Spleen (tissue), 11 donors: ENCODE results near the gene KCNJ12. TPM values are rescaled to one million over a fixed set of nuclear protein-coding genes. Genes with fewer than 3 reads are reported as not detected.

ENCODE experiments used
- DNase-seq: peaks from one replicate; pipeline ENCODE4 v3.0.0-alpha.2; 2020
- H3K27ac ChIP-seq, 8 donors: fragments of 200-600 bp; sonication (generic) in 7 of 8; 1 replicate in 4 of 8; 2 replicates in 4 of 8; pipeline versions ENCODE4 v1.5.0 to v1.8.0; 2016 to 2021; ENCODE audit warnings: inconsistent platforms in 4 of 8, mild to moderate bottlenecking in 4 of 8, moderate library complexity in 1 of 8
- H3K27me3 ChIP-seq, 7 donors: fragments of 200-600 bp; sonication (generic) in 6 of 7; replicated peaks in 1 of 7; 1 replicate in 4 of 7; 2 replicates in 3 of 7; pipeline versions ENCODE4 v1.5.0 to v1.8.0; 2016 to 2021; ENCODE audit warnings: inconsistent platforms in 3 of 7, mild to moderate bottlenecking in 1 of 7
- H3K36me3 ChIP-seq, 6 donors: fragments of 200-600 bp; sonication (generic) in 5 of 6; 1 replicate in 4 of 6; 2 replicates in 2 of 6; pipeline versions ENCODE4 v1.5.0 to v1.8.0; 2016 to 2021; ENCODE audit warnings: inconsistent platforms in 2 of 6
- H3K4me1 ChIP-seq, 6 donors: fragments of 200-600 bp; sonication (generic) in 5 of 6; 1 replicate in 3 of 6; 2 replicates in 3 of 6; pipeline versions ENCODE4 v1.5.0 to v1.8.0; 2016 to 2021; ENCODE audit warnings: inconsistent platforms in 3 of 6
- H3K4me3 ChIP-seq, 8 donors: fragments of 200-600 bp; sonication (generic) in 7 of 8; 1 replicate in 4 of 8; 2 replicates in 4 of 8; pipeline versions ENCODE4 v1.5.0 to v1.8.0; 2016 to 2021; ENCODE audit warnings: inconsistent platforms in 4 of 8, mild to moderate bottlenecking in 4 of 8, moderate library complexity in 2 of 8
- H3K9me3 ChIP-seq, 8 donors: fragments of 200-600 bp; sonication (generic) in 7 of 8; 1 replicate in 4 of 8; 2 replicates in 4 of 8; pipeline versions ENCODE4 v1.5.0 to v1.8.0; 2016 to 2021; ENCODE audit warnings: inconsistent platforms in 4 of 8
- POLR2A ChIP-seq, 3 donors: fragments of 450-650 bp; IDR thresholded peaks; one replicate each; pipeline ENCODE4 v1.5.1; 2017; ENCODE audit warnings: antibody characterized with exemption in 3 of 3, mild to moderate bottlenecking in 1 of 3
- POLR2AphosphoS5 ChIP-seq, 3 donors: sonication (generic); formaldehyde crosslinking; IDR thresholded peaks; one replicate each; pipeline ENCODE4 v1.5.1; 2017; ENCODE audit warnings: antibody characterized with exemption in 3 of 3
- WGBS, 5 donors: extraction: QIAGEN DNeasy Blood & Tissue Kit in 3 of 5; methylation state at CpG; one replicate each; pipeline versions ENCODE4 v1.1.5 to v1.1.7; 2013 to 2018; 5-methylcytosine and 5-hydroxymethylcytosine counted together
- intact Hi-C: fragments of 100-400 bp; cut with DNase I; formaldehyde crosslinking; loops from one replicate; pipeline ENCODE4 v1.15.0; 2023; ENCODE audit warnings: low total_unique reads
- polyA plus RNA-seq, 3 donors: library from polyadenylated mRNA; stranded (reverse); fragments of 200-250 nt; gene quantifications; one replicate each; pipeline ENCODE4 v1.2.1, GENCODE V29; 2013
- total RNA-seq, 7 donors: library from RNA; depleted of rRNA in 3 of 7; stranded (reverse); fragments of >200 nt in 3 of 7; fragmentation: NEBNext Ultra II Directional in 4 of 7; extraction: Animal tissue kit (Norgen Biotek cat#: 25700) in 4 of 7; gene quantifications; one replicate each; pipeline versions ENCODE4 v1.1.0 to v1.2.1, GENCODE V29; 2016 to 2021
- TF ChIP-seq, protein P1 (sequence below), 11 experiments: fragments of 200-600 bp in 7 of 11; fragments of 450-650 bp in 4 of 11; sonication (generic) in 4 of 11; IDR thresholded peaks in 8 of 11; conservative IDR thresholded peaks in 3 of 11; 1 replicate in 7 of 11; 2 replicates in 4 of 11; pipeline versions ENCODE4 v1.4.0 to v1.8.0; 2016 to 2021; ENCODE audit warnings: antibody characterized with exemption in 11 of 11, inconsistent platforms in 4 of 11, mild to moderate bottlenecking in 1 of 11
- donor health status: healthy with polysubstance abuse.
- donor health status: DM: no; HTN: no; CAD: no; lungs with moderate emphysema.
- donor health status: DM: no; HTN: no; CAD: no.
- donor health status: Bipolar disorder and iron deficiency.
- donor health status: healthy.
- donor health status: DM: no; HTN: no; CAD: no.
- donor health status: DM: yes; HTN: yes; CAD: no.

KCNJ12 gene
- total and polyA plus RNA-seq, 10 donors = 0.11 to 4.8 (median 2.2) TPM

DNA sequence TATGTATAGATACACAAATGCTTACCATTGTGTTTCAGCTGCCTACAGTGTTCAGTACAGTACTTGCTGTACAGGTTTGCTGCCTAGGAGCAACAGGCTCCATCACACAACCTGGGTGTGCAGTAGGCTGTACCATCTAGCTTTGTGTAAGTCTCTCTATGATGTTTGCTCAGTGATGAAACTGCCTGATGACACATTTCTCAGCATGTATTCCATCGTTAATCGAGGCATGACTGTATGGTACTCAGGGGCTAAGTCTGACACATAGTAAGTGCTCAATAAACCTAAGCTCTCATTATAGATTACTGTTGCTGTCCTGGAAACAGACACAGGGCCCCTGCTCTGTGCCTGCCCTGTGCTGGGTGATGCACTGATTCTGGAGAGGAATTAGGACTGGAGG, 18.1 kb downstream of the KCNJ12 start:
- Histone ChIP-seq H3K9me3 (no peaks in the 10 kb centered on the region), H3K4me1 (peaks cover 0 to 3% (median 0%) of the 10 kb centered on the region in 6 donors), H3K36me3 (no peaks in the 10 kb centered on the region), H3K27me3 (peaks cover 0 to 25% (median 0%) of the 10 kb centered on the region in 7 donors), H3K27ac (no peak overlapping the region), H3K4me3 (no peak overlapping the region)
- intact Hi-C loops = no loop called here
- no peak for DNase-seq
- TF ChIP-seq POLR2AphosphoS5 (IDR thresholded peaks at IDR 0.05) (no peak), POLR2A (IDR thresholded peaks at IDR 0.05) (no peak)
- TF ChIP-seq, protein P1, sequence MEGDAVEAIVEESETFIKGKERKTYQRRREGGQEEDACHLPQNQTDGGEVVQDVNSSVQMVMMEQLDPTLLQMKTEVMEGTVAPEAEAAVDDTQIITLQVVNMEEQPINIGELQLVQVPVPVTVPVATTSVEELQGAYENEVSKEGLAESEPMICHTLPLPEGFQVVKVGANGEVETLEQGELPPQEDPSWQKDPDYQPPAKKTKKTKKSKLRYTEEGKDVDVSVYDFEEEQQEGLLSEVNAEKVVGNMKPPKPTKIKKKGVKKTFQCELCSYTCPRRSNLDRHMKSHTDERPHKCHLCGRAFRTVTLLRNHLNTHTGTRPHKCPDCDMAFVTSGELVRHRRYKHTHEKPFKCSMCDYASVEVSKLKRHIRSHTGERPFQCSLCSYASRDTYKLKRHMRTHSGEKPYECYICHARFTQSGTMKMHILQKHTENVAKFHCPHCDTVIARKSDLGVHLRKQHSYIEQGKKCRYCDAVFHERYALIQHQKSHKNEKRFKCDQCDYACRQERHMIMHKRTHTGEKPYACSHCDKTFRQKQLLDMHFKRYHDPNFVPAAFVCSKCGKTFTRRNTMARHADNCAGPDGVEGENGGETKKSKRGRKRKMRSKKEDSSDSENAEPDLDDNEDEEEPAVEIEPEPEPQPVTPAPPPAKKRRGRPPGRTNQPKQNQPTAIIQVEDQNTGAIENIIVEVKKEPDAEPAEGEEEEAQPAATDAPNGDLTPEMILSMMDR (IDR thresholded peaks at IDR 0.05 in 8 of 11, conservative IDR thresholded peaks at IDR 0.05 in 3 of 11) = no peak
- WGBS, 5 donors = 83 to 88% (median 87%) methylated on average over 2 of the region's 2 CpGs

DNA sequence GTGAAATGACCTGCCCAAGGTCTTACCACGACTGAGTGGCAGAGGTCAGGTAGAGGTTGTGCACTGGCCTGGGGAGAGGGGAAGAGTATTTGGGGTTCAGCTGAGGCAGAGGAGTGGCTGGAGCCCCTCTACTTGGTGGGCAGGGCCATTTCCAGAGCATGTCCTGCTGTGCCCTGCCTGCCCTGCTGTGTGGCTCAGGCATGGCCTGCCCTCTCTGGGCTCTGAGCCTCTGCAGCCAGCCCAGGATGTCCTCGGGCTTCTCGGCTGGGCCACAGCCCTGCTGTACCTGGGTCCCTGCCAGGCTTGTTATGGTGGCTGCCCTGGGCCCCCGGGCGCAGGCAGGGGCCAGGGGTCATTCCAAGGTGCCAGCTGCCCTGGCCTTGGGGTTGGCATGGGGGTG, 19.6 kb downstream of the KCNJ12 start:
- Histone ChIP-seq H3K27ac (no peak overlapping the region), H3K27me3 (peaks cover 0 to 19% (median 0%) of the 10 kb centered on the region in 7 donors), H3K4me1 (no peaks in the 10 kb centered on the region), H3K36me3 (no peaks in the 10 kb centered on the region), H3K9me3 (no peaks in the 10 kb centered on the region), H3K4me3 (no peak overlapping the region)
- 75 to 96% (median 84%) methylated on average over 5 of the region's 5 CpGs for WGBS, 5 donors
- DNase-seq = no peak
- TF ChIP-seq, protein P1 (IDR thresholded peaks at IDR 0.05 in 8 of 11, conservative IDR thresholded peaks at IDR 0.05 in 3 of 11) = no peak
- no peak for TF ChIP-seq POLR2AphosphoS5 (IDR thresholded peaks at IDR 0.05)
- no peak for TF ChIP-seq POLR2A (IDR thresholded peaks at IDR 0.05)
- intact Hi-C loops = no loop called here

GRCh38 chr17:21396237-21396636, 20.1 kb downstream of the KCNJ12 start:
- TF ChIP-seq, protein P1 (IDR thresholded peaks at IDR 0.05 in 8 of 11, conservative IDR thresholded peaks at IDR 0.05 in 3 of 11) = no peak
- TF ChIP-seq POLR2AphosphoS5 (IDR thresholded peaks at IDR 0.05) (no peak), POLR2A (IDR thresholded peaks at IDR 0.05) (no peak)
- DNase-seq = no peak
- WGBS, 5 donors = 80 to 91% (median 87%) methylated on average over 6 to 14 of the region's 14 CpGs
- Histone ChIP-seq H3K36me3 (no peaks in the 10 kb centered on the region), H3K9me3 (no peaks in the 10 kb centered on the region), H3K27ac (no peak overlapping the region), H3K27me3 (peaks cover 0 to 16% (median 0%) of the 10 kb centered on the region in 7 donors), H3K4me1 (no peaks in the 10 kb centered on the region), H3K4me3 (no peak overlapping the region)
- intact Hi-C loops = no loop called here

- WGBS, 5 donors = 77 to 91% (median 83%) methylated on average over 19 to 28 of the region's 28 CpGs
Measured at GRCh38 chr17:21397341-21398190, 21.4 kb downstream of the KCNJ12 start.

More at GRCh38 chr17:21397341-21398190, 21.4 kb downstream of the KCNJ12 start:
- H3K4me3 ChIP-seq = no peak overlapping the region
- TF ChIP-seq POLR2A (IDR thresholded peaks at IDR 0.05) (no peak), POLR2AphosphoS5 (IDR thresholded peaks at IDR 0.05) (no peak)
- TF ChIP-seq, protein P1 (IDR thresholded peaks at IDR 0.05 in 8 of 11, conservative IDR thresholded peaks at IDR 0.05 in 3 of 11) = no peak
- DNase-seq = no peak
- intact Hi-C loops = no loop called here
- peaks cover 0 to 6% (median 0%) of the 10 kb centered on the region in 7 donors for H3K27me3 ChIP-seq
- H3K4me1 ChIP-seq = no peaks in the 10 kb centered on the region
- H3K27ac ChIP-seq = no peak overlapping the region
- H3K9me3 ChIP-seq = no peaks in the 10 kb centered on the region
- no peaks in the 10 kb centered on the region for H3K36me3 ChIP-seq
